ENCODE data around the gene STOX2. TPM values are rescaled to one million over a fixed set of nuclear protein-coding genes. Genes with fewer than 3 reads are reported as not detected.

The STOX2 gene
- polyA plus RNA-seq, 1 experiment: 2.4 TPM

DNA sequence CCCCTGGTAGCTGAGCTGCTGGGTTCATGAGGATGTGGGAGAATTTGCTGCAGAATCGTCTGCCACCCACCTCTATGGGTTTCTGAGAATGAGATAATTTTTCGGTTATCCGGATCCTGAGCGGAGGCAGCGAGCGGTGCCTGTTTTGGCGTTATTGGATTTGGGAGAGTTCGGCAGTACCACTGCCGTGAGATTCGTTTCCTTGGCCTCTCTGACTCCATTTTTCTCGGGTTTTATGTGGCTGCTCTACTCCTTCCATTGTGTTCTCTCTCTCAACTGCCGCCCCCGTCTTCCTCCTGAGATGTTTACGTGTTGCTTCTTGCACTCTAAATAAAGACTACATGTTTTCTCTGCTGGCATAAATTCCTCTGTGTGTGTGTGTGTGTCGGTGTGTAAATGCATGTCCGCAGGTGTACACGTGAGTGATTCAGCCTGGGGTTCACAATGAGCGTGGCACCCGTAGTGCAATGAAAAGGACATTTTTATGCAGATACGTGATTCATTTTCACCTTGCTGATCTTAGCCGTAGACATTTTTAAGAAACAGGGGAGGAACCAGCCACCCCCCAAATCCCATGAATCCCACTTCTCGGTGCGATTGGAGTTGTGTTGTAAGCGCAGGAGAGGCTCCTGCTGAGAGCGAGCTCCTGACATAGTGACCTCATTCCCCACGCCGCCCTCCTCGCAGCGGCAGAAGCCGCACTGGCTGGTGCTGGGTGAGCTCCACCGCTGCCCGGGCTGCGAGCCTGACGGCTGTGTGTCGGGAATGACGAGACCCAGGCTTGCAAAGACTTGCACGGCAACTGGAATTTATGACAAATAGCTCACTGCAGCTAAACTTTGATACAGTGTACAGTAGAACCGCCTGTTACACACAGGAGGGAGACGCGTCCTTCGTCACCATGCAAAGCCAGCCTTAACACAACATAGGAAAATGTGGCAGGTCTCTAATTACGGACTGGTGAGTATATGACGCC, 82.2 kb downstream of the STOX2 start:
- DNase-seq (ENCODE audit: low read depth, low spot score): peak; percentile 65
- POLR2A ChIA-PET: interaction anchor here (0.5 to 2.0 kb wide), 6 partner anchors 9 to 1238 kb away, joined by 3 to 15 read pairs (median 5); no protein-coding TSS in a partner anchor
- H3K4me3 ChIP-seq (ENCODE audit: low read depth, low read length): peak overlapping the region; percentile 57
- H3K9me3 ChIP-seq (ENCODE audit: control insufficient read depth, insufficient read depth, low read length): no peaks in the 10 kb centered on the region
- H3K27ac ChIP-seq (ENCODE audit: low read depth, low read length): peak overlapping the region; percentile 84
- TF ChIP-seq, protein P1, sequence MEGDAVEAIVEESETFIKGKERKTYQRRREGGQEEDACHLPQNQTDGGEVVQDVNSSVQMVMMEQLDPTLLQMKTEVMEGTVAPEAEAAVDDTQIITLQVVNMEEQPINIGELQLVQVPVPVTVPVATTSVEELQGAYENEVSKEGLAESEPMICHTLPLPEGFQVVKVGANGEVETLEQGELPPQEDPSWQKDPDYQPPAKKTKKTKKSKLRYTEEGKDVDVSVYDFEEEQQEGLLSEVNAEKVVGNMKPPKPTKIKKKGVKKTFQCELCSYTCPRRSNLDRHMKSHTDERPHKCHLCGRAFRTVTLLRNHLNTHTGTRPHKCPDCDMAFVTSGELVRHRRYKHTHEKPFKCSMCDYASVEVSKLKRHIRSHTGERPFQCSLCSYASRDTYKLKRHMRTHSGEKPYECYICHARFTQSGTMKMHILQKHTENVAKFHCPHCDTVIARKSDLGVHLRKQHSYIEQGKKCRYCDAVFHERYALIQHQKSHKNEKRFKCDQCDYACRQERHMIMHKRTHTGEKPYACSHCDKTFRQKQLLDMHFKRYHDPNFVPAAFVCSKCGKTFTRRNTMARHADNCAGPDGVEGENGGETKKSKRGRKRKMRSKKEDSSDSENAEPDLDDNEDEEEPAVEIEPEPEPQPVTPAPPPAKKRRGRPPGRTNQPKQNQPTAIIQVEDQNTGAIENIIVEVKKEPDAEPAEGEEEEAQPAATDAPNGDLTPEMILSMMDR (IDR thresholded peaks at IDR 0.05; ENCODE audit: low read depth, low read length): no peak
- H3K27me3 ChIP-seq (ENCODE audit: control insufficient read depth, insufficient read depth, low read length): peaks cover 4% of the 10 kb centered on the region
- CTCF ChIA-PET: interaction anchor here (1.1 to 1.2 kb wide), 2 partner anchors 113 to 181 kb away, joined by 3 to 4 read pairs; no protein-coding TSS in a partner anchor

DNA sequence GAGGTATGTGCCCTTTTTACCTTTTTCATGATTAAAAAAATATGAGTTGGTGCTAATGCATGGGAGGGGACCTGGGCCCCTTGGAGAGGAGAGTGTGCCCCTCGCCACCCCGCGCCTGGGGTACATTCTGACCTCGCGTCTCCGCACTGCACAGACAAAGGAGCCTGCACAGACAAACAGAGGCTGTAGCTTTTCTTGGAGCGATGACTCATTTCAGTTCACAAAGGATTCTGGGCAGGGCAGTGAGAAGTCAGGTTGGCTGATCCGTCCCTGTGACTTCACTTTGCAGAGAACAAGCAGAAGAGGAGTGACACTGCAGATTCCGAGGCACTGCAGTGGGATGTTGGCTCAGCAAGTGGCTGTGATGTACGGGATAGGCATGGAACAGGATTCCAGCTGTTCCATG, 82.9 kb downstream of the STOX2 start:
- CTCF ChIA-PET: interaction anchor here (1.1 to 1.2 kb wide), 2 partner anchors 112 to 180 kb away, joined by 3 to 4 read pairs; no protein-coding TSS in a partner anchor
- Histone ChIP-seq H3K4me3 (ENCODE audit: low read depth, low read length) (peak overlapping the region; percentile 57), H3K9me3 (ENCODE audit: control insufficient read depth, insufficient read depth, low read length) (no peaks in the 10 kb centered on the region; the same call in 1 of the 2 replicates), H3K27ac (ENCODE audit: low read depth, low read length) (peak overlapping the region; percentile 84), H3K27me3 (ENCODE audit: control insufficient read depth, insufficient read depth, low read length) (peaks cover 4% of the 10 kb centered on the region)
- POLR2A ChIA-PET: interaction anchor here (0.9 to 2.0 kb wide), 5 partner anchors 8 to 40 kb away, joined by 3 to 15 read pairs (median 6); no protein-coding TSS in a partner anchor
- peak; percentile 66 for DNase-seq (ENCODE audit: low read depth, low spot score)
- TF ChIP-seq, protein P1 (IDR thresholded peaks at IDR 0.05; ENCODE audit: low read depth, low read length): no peak

DNA sequence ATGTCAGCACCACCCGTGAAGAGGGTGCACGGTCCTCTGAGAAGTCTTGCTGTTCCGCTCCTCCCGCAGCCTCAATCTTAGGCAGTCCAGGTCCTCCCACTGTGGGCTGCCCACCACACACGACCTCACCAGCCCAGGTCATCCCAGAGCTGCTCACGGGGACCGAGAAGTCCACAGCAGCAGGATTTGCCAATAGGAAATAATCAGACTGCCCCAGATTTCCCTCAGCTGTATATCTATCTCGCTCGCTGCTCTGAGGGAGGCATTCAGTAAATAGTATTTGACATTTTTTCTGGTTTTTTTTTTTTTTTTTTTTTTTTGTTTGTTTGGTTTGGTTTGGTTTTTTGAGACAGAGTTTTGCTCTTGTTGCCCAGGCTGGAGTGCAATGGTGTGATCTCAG, 83.8 kb downstream of the STOX2 start:
- no peak for DNase-seq (ENCODE audit: low read depth, low spot score)
- CTCF ChIA-PET: interaction anchor here (0.6 kb wide), 1 partner anchor 180 kb away, joined by 3 read pairs; no protein-coding TSS in a partner anchor
- POLR2A ChIA-PET: interaction anchor here (0.7 to 2.0 kb wide), 4 partner anchors 28 to 1221 kb away, joined by 3 to 10 read pairs (median 6); partner anchors contain the start of gene SNX25
- Histone ChIP-seq H3K27ac (ENCODE audit: low read depth, low read length) (peak overlapping the region; percentile 84), H3K27me3 (ENCODE audit: control insufficient read depth, insufficient read depth, low read length) (peaks cover 4% of the 10 kb centered on the region), H3K9me3 (ENCODE audit: control insufficient read depth, insufficient read depth, low read length) (no peaks in the 10 kb centered on the region; the same call in 1 of the 2 replicates), H3K4me3 (ENCODE audit: low read depth, low read length) (peak overlapping the region; percentile 1; the same call in 1 of the 2 replicates)
- TF ChIP-seq, protein P1 (IDR thresholded peaks at IDR 0.05; ENCODE audit: low read depth, low read length): no peak

DNA sequence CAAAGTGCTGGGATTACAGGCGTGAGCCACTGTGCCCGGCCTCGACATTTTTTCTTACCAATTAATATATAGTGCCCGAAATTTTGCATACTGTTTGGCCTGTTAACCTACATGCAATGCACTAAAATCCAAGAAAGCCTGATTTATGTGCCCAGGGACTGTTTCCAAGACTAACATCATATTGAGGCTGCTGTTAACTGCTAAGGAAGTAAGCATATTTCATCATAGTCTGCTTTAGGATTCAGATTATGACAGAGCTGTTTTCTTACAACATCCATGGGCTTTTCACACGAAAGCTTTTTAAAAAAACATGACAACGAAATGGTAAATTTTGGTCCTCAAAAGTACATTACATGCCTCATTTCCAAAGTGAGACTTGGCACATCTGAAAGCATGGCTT, 84.4 kb downstream of the STOX2 start:
- H3K27ac ChIP-seq (ENCODE audit: low read depth, low read length): no peak overlapping the region
- peak; percentile 30 for DNase-seq (ENCODE audit: low read depth, low spot score)
- H3K27me3 ChIP-seq (ENCODE audit: control insufficient read depth, insufficient read depth, low read length): peaks cover 2% of the 10 kb centered on the region
- TF ChIP-seq, protein P1 (IDR thresholded peaks at IDR 0.05; ENCODE audit: low read depth, low read length): no peak
- H3K9me3 ChIP-seq (ENCODE audit: control insufficient read depth, insufficient read depth, low read length): no peaks in the 10 kb centered on the region; the same call in 1 of the 2 replicates
- ChIA-PET POLR2A (interaction anchor here (0.7 to 1.5 kb wide), 3 partner anchors 27 to 1220 kb away, joined by 3 to 10 read pairs (median 5); partner anchors contain the start of gene SNX25), CTCF (no interaction called here)
- no peak overlapping the region for H3K4me3 ChIP-seq (ENCODE audit: low read depth, low read length)
